Stimulated activated CD8-positive, alpha-beta memory T cell treated with anti-CD3 and anti-CD28 coated beads, Interleukin-12 subunit alpha, Interleukin-12 subunit beta, amount 100 ng/mL, for 4 hours (primary cell): Measurements from ENCODE around the gene EAF1.
A peak's percentile ranks its signal among the peaks of the same experiment; 100 is the strongest.
"Not testable (repeated sequence)": the region's sequence is repeated elsewhere in the genome, so short reads cannot be mapped to it uniquely, and the experiment has no call there.

Experiments used
- DNase-seq: peaks from one replicate; pipeline ENCODE4 v3.0.0-alpha.2; 2020; ENCODE audit warnings: low read depth

Gene EAF1

DNA sequence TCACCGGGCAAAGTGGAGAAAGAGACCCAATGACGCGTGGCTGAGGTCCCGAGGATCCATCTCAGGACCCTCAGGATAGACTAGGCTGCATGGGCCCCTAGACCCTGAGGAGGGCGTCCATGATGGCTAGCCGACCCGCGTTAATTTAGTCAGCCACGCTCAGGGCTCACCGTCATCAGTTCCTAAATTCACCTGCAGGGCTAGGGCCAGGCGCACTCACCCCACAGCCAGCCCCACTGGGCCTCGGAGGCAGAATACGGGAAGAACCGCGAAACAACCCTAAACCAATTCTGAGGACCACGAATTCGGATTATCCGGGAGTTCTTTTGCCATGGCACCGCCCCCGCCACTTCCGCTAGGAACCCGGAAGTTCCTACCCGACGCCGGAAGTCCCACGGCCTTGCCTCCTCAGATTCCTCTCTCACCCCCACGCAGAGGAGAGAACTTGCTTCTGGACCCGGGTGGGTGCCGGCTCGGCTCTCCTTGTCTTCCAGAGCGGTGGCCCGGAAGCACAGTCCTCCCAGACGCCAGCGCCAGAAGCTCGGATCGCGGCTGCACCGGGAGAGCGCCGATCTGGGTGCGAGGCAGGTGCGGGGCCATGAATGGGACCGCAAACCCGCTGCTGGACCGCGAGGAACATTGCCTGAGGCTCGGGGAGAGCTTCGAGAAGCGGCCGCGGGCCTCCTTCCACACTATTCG lies at the start of gene EAF1, which contains the start of gene METTL6:
EAF1 (plus strand) TSS at position 417 of the 699 bp plus-strand sequence; CDS start at position 599, 182 bp downstream.
METTL6 (minus strand) TSS at position 363 of the 699 bp plus-strand sequence. CDS start 1,033 bp downstream, outside the sequence.
- peak; percentile 72 for DNase-seq

DNA sequence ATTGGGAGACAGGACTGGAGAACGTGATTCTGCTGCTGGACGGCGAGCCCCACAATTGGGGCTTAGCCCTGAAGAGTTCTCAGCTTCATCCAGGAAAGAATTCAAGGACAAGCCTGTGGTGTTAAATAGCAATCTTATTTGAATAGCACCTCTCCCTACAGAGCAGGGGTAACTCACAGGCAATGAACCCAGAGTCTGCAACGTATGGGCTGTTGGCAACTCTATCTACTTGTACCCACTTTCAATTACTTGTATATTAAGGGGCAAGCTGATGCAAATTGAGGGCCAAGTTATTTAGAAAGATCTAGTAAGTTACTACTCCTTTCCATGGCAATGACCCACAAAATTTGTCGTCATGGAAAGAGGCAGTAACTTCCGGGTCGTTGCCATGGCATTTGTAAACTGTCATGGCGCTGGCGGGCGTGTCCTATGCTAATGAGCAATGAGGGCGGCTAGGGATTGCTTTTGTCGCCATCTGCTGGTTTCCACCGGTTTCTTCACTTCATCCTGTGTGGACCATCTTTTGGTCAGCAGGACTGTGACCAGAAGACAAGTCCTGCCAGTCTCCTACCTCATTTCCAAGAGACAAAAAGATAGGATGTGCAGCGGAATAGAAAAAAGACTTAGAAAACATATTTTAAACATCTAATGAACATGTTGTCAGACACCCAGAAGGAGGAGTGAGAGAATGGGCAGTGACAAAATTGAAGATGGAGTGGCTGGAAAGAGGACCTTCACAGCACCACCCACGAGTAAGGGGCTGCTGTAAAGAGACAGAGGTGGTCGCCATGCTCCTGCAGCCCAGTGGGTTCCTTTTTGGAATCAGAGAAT lies 49.2 kb upstream of the EAF1 start:
- peak; percentile 85 for DNase-seq

DNA sequence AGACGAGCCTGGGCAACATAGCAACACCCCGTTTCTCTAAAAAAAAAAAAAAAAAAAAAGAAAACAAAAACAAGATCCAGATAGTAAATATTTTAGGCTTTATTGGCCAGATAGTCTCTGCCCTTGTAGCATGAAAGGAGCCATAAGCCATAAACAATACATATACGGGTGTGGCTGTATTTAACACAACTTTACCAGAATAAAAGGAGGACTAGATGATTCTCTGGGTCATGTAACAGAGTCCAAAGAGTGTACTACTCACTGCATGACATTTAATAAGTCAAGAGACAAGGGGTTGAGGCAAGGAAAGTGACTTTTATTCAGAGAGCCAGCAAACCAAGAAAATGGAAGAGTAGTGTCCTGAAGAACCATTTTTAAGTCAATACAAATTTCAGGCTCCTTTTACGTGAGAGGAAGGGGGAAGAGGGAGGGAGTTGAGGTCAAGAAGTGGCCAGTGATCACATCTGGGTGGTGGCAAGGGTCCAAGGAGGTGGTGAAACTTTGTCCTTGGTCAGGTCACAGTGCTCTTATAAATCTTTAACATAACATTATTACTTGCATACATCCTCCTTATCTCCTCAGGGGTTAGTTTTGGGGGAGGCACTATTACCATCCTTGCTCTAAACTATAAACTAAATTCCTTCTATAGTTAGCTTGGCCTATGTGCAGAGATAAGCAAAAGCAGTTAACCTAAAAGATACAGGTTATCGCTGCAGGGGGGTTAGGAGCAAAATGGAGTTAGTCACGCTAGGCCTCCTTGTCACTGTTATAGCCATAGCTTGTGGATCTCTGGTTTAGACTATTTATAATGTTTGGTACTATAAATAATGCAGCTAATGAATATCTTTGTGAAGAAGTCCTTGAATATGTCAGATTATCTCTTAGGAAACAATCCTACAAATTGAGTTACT lies 46.2 kb upstream of the EAF1 start:
- DNase-seq = no peak

DNA sequence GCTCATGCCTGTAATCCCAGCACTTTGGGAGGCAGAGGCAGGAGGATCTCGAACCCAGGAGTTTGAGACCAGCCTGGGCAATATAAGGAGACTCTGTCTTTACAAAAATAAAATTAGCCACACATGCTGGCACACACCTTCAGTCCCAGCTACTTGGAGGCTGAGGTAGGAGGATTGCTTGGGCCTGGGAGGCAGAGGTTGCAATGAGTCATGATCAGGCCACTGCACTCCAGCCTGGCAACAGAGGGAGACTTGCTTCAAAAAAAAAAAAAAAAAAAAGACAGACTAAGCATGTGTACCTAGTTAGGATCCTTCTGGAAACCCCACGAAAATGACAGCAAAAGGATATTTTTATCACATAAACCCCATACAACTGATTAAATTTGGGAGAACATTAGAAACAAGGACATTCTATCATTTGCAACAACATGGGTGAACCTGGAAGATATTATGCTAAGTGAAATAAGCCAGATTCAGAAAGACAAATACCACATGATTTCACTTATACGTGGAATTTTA lies 44.9 kb upstream of the EAF1 start:
- DNase-seq = no peak

DNA sequence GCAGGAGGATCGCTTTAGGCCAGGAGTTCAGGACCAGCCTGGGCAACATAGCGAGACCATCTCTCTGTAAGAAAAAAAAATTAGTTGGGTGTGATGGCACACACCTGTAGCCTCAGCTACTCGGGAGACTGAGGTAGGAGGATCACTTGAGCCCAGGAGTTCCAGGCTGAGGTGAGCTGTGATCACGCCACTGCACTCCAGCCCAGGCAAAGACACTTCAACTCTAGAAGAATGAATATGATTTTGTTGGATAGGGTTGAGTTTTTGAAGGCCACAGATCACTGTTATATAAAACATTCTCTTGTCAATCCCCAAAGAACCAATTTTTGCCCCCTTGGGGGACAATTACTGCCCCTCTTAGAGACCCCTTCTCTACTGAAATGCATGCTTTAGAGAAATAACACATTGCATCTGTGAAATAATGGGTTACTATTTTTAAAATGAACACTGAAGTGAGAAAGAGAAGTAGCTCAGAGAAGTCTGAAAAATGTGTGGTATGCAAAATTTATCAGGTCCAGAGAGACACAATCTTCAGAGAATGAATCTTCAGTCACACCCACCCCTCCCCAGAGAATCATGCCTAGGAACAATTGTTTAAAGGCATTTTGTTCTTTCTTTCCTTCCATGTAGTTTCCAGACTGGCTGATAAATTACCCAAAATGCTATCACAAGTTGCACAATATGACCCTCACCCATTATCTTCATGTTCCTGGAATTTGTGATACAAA lies 42.7 kb upstream of the EAF1 start:
- no peak for DNase-seq

DNA sequence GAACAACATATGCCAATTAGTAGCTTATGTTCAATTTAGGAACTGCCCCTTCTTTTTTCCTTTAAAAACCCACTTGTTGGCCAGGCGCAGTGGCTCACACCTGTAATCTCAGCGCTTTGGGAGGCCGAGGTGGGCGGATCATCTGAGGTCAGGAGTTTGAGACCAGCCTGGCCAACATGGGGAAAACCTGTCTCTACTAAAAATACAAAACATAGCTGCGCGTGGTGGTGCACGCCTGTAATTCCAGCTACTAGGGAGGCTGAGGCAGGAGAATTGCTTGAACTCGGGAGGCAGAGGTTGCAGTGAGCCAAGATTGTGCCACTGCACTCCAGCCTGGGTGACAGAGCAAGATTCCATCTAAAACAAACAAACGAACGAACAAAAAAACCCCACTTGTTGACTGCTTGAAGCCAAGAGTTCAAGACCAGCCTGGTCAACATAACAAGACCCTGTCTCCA lies 42.1 kb upstream of the EAF1 start:
- not testable (repeated sequence) for DNase-seq

DNA sequence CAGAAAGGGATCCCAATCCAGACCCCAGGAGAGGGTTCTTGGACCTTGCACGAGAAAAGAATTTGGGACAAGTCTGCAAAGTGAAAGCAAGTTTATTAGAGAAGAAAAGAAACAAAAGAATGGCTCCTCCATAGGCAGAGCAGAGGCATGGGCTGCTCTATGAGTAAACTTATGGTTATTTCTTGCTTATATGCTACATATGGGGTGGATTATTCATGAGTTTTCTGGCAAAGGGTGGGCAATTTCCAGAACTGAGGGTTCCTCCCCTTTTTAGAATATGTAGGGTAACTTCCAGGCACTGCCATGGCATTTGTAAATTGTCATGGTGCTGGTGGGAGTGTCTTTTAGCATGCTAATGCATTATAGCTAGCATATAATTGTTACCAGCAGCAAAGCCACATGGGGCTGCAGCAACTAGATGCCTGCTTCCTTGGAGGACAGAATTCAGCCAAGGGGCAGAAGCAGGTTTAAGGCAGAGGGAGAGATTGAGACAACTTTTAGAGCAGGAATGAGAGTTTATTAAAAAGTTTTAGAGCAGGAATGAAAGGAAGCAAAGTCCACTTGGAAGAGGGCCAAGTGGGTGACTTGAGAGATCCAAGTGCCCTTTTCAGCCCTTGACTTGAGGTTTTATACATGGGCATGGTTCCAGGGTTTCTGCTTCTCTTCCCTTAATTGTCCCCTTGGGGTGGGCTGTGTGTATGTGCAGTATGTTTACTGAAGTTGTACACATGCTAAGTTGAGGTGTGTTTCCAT lies 41.3 kb upstream of the EAF1 start:
- no peak for DNase-seq

DNA sequence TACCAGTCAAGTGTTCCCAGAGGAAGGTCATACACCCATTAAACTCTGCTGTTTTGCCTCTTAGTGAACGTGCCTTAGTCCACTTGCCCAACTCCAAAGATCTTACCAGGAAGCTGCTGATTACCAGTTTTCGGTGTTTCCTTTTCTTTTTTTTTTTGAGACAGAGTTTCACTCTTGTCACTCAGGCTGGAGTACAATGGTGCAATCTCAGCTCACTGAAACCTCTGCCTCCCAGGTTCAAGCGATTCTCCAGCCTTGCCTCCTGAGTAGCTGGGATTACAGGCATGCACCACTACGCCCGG lies 40.8 kb upstream of the EAF1 start:
- not testable (repeated sequence) for DNase-seq

DNA sequence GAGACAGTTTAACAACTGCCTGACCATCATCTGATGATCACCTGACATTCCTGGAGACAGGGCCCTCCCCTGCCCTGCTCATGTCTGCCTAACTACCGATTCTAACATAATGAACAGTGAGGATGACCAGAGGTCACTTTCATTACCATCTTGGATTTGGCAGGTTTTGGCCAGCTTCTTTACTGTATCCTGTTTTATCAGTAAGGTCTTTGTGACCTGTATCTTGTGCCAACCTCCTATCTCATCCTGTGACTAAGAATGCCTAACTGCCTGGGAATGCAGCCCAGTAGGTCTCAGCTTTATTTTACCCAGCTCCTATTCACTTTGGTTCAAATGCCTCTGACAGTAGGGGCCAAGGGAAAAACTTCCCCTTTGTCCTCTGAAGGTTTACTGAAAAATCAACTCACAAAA lies 40.2 kb upstream of the EAF1 start:
- DNase-seq = no peak

DNA sequence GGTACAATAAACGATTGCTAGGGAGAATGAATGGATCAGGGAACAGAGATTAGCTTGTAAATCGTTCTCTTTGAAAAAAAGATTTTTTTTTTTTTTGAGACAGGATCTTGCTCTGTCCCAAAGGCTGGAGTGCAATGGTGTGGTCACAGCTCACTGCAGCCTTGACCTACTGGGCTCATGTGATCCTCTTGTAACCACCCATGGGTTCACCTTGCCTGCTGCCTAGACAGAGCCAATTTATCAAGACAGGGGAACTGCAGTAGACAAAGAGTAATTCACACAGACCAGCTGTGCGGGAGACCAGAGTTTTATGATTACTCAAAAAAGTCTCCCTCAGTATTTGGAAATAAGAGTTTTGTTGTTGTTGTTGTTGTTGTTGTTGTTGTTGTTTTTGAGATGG lies 39.7 kb upstream of the EAF1 start:
- no peak for DNase-seq

DNA sequence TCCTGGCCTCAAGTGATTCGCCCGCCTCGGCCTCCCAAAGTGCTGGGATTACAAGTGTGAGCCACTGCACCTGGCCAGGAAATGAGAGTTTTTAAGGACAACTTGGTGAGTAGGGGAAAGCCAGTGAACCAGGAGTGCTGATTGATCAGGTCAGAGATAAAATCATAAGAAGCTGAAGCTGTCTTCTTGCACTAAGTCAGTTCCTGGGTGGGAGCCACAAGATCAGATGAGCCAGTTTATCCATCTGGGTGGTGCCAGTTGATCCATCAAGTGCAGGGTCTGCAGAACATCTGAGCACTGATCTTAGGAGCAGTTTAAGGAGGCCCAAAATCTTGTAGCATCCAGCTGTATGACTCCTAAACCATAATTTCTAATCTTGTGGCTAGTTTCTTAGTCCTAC lies 39.1 kb upstream of the EAF1 start:
- not testable (repeated sequence) for DNase-seq

DNA sequence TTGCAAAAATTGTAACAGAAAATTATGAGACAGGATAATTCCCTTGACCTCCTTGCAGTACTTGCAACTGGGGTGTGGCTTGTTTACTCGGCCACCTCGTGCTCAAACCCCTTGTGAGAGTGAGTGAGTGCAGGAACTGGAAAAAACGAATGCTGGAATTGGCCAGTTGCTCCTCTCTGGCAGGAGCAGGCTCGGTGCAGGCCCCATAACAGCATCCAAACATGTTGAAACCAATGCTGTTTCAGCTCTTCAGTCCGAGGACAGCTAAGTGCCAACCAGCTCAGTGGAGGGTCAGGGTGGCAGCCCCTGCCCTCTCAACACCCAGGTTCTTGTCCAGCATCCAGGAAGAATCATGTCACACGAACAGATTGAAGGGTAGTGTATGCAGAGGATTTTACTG lies 36.9 kb upstream of the EAF1 start:
- DNase-seq = no peak

DNA sequence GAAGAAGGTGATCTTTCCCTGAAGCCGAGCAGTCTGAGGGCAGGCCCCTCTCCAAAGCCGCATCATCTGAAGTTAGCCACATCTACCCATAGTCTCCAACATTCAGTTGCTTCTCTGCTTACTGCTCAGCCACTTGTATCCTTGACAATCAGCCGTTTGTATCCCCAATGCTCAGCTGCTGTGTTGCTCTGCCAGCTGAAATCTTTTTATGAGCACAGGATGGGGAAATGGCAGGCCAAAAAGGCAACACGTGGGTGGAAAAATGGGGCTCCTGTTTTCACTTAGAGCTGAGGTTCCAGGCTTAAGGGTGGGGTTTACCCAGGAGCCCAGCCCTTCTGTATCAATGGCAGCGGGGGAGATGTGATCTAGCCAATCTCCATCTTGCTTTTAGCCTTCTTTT lies 36.4 kb upstream of the EAF1 start:
- no peak for DNase-seq

DNA sequence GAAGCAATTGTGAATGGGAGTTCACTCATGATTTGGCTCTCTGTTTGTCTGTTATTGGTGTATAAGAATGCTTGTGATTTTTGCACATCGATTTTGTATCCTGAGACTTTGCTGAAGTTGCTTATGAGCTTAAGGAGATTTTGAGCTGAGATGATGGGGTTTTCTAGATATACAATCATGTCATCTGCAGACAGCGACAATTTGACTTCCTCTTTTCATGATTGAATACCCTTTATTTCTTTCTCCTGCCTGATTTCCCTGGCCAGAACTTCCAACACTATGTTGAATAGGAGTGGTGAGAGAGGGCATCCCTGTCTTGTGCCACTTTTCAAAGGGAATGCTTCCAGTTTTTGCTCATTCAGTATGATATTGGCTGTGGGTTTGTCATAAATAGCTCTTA lies 34.1 kb upstream of the EAF1 start:
- not testable (repeated sequence) for DNase-seq

DNA sequence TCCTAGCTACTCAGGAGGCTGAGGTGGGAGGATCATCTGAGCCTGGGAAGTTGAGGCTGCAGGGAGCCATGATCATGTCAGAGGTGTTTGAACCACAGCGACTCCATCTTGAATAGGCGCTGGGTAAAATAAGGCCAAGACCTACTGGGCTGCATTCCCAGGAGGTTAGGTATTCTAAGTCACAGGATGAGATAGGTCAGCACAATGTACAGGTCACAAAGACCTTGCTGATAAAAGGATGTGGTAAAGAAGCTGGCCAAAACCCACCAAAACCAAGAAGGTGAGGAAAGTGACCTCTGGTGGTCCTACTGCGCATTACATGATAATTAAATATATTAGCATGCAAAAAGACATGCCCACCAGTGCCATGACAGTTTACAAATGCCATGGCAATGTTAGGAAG lies 28.7 kb upstream of the EAF1 start:
- not testable (repeated sequence) for DNase-seq

DNA sequence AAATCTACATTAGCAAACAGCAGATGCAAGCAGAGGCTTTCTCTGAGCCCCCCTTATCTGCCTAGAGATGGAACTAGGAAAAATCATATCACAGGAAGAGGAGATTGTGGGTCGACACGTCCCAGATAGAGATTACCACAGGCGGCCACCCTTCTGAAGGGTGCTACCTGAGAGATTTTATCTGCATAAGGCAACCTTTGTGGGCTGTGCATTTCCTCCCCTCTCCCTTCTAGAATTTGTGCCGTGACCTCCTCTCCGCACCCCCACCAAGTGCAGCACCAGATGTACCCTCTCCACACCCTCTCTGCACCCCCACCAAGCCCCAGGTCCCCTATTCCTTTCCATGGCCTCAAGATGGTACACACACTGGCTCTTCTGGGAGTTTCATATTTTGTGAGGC lies 27.4 kb upstream of the EAF1 start:
- DNase-seq = no peak

DNA sequence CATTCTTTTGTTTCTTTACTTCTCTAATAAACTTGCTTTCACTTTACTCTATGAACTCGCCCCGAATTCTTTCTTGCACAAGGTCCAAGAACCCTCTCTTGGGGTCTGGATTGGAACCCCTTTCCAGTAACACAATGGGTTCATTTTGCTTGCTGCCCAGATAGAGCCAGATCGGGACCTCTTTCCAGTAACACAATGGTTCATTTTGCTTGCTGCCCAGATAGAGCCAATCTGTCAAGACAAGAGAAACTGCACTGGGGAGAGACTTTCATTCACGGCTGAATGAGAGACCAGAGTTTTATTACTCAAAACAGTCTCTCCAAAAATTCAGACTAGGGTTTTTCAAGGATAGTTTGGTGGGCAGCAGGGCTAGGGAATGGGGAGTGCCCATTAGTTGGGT lies 25.5 kb upstream of the EAF1 start:
- no peak for DNase-seq

DNA sequence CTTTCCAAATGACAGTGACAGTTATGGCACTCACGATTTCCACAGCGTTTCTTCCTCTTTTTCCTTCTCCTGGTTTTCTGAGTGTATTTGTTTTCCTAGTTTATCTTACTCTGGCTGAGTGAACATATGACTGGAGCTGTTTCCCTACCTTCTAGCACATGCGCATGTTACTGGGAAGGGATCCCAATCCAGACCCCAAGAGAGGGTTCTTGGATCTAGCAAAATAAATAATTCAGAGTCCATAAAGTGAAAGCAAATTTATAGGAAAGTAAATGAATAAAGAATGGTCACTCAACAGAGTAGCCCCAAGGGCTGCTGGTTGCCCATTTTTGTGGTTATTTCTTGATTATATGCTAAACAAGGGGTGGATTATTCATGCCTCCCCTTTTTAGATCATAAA lies 23.9 kb upstream of the EAF1 start:
- no peak for DNase-seq

DNA sequence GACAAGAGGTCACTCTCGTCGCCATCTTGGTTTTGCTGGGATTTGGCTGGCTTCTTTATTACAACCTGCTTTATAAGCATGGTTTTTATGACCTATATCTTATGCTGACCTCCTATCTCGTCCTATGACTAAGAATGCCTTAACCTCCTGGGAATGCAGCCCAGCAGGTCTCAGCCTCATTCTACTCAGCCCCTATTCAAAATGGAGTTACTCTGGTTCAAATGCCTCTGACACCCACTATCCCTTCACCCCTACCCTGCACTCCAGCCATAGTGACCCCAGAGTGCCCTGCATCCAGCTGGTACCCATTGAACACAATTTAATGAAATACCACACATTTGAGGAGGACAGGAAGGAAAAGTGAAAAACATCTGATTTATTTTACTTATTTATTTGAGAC lies 23.4 kb upstream of the EAF1 start:
- no peak for DNase-seq

DNA sequence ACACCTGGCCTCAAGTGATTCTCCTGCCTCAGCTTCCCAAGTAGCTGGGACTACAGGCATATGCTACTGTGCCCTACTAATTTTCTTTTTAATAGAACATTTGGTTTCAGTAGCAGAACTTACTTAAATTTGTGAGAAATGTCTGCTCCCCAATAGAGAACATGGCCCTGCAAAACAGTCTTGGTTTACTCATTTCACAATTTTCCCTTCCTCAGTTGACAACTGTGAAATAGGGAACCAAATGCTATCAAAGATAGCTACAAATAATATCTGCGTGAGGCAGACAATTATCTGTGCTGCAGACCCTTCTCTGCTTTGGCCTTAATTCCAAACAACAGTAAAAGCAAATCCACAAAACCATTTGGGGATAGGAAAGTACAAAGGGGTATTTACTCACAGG lies 22.6 kb upstream of the EAF1 start:
- DNase-seq = no peak
